RWPE2 (cell line): ENCODE measurements around the gene MOG.

Experiments
- ATAC-seq: fragments of 200-7000 bp; cut with Tn5 transposase; 3 replicates; pipeline ENCODE4 v1.9.1; 2021; ENCODE audit warnings: low read depth
- DNase-seq: peaks from one replicate; pipeline ENCODE4 v3.0.0-alpha.2; 2020; ENCODE audit warnings: low spot score
- H3K27ac ChIP-seq: fragments of 450-650 bp; 2 replicates; pipeline ENCODE4 v1.5.1; 2017; ENCODE audit warnings: mild to moderate bottlenecking; ENCODE audit not compliant: poor library complexity, severe bottlenecking
- H3K27me3 ChIP-seq: fragments of 250-450 bp; sonication (Bioruptor Pico); 2 replicates; pipeline ENCODE4 v1.5.1; 2021; ENCODE audit warnings: mild to moderate bottlenecking, moderate library complexity; ENCODE audit not compliant: insufficient read depth, poor library complexity, severe bottlenecking
- H3K36me3 ChIP-seq: fragments of 250-450 bp; sonication (Bioruptor Pico); 2 replicates; pipeline ENCODE4 v1.5.1; 2020; ENCODE audit warnings: low read depth, mild to moderate bottlenecking, moderate library complexity
- H3K4me1 ChIP-seq: fragments of 250-450 bp; sonication (Bioruptor Pico); 2 replicates; pipeline ENCODE4 v1.5.1; 2021; ENCODE audit warnings: mild to moderate bottlenecking, moderate library complexity; ENCODE audit not compliant: insufficient read depth, poor library complexity, severe bottlenecking
- H3K4me3 ChIP-seq: fragments of 250-450 bp; sonication (Bioruptor Pico); 2 replicates; pipeline ENCODE4 v1.5.1; 2021; ENCODE audit warnings: mild to moderate bottlenecking, moderate library complexity; ENCODE audit not compliant: severe bottlenecking
- H3K9me3 ChIP-seq: fragments of 250-450 bp; sonication (Bioruptor Pico); 2 replicates; pipeline ENCODE4 v1.5.1; 2021; ENCODE audit warnings: mild to moderate bottlenecking, moderate library complexity; ENCODE audit not compliant: severe bottlenecking
- CTCF ChIP-seq: fragments of 450-650 bp; IDR thresholded peaks from one replicate; pipeline ENCODE4 v1.5.1; 2017; ENCODE audit warnings: mild to moderate bottlenecking, moderate library complexity; ENCODE audit not compliant: poor library complexity, severe bottlenecking

MOG gene

GRCh38 chr6:29619578-29620160 lies 37.2 kb upstream of the MOG start:
- TF ChIP-seq CTCF: no peak
- peaks cover 57% of the 10 kb centered on the region for H3K36me3 ChIP-seq

GRCh38 chr6:29620630-29621029 lies 36.3 kb upstream of the MOG start:
- Histone ChIP-seq H3K4me3 (no peak overlapping the region), H3K27me3 (no peaks in the 10 kb centered on the region), H3K4me1 (no peaks in the 10 kb centered on the region), H3K9me3 (no peaks in the 10 kb centered on the region), H3K36me3 (peaks cover 57% of the 10 kb centered on the region), H3K27ac (no peak overlapping the region)
- no peak for ATAC-seq
- DNase-seq: no peak
- no peak for TF ChIP-seq CTCF

More at GRCh38 chr6:29619578-29620160, 37.2 kb upstream of the MOG start:
- Histone ChIP-seq H3K27me3 (no peaks in the 10 kb centered on the region), H3K4me3 (no peak overlapping the region), H3K27ac (no peak overlapping the region), H3K4me1 (no peaks in the 10 kb centered on the region), H3K9me3 (no peaks in the 10 kb centered on the region)
- no peak for ATAC-seq
- no peak for DNase-seq

- Histone ChIP-seq H3K9me3 (no peaks in the 10 kb centered on the region), H3K36me3 (peaks cover 33% of the 10 kb centered on the region), H3K4me1 (peaks cover 3% of the 10 kb centered on the region), H3K4me3 (no peak overlapping the region), H3K27me3 (no peaks in the 10 kb centered on the region), H3K27ac (no peak overlapping the region)
- DNase-seq (no peak), ATAC-seq (no peak)
- TF ChIP-seq CTCF: no peak
Measured at GRCh38 chr6:29624520-29624961, 32.4 kb upstream of the MOG start.

- DNase-seq: no peak
- no peak for ATAC-seq
- Histone ChIP-seq H3K4me1 (peaks cover 3% of the 10 kb centered on the region), H3K36me3 (peaks cover 24% of the 10 kb centered on the region), H3K9me3 (no peaks in the 10 kb centered on the region), H3K27me3 (no peaks in the 10 kb centered on the region), H3K27ac (no peak overlapping the region), H3K4me3 (no peak overlapping the region)
- TF ChIP-seq CTCF: no peak
Measured at GRCh38 chr6:29625337-29625930, 31.5 kb upstream of the MOG start.
